Endodermal cell (in vitro differentiated cells): ENCODE measurements around the gene PIH1D2. TPM values are rescaled to one million over a fixed set of nuclear protein-coding genes. Genes with fewer than 3 reads are reported as not detected.

Experiments
- DNase-seq: peaks from one replicate; pipeline ENCODE4 v3.0.0-alpha.2; 2017
- H3K27ac ChIP-seq: 2 replicates; pipeline ENCODE4 v1.5.1; 2013; ENCODE audit warnings: mild to moderate bottlenecking, low read depth, low read length, moderate library complexity
- H3K27me3 ChIP-seq: 2 replicates; pipeline ENCODE4 v1.6.1; 2013; ENCODE audit warnings: mild to moderate bottlenecking, low read length, moderate library complexity; ENCODE audit not compliant: insufficient read depth, control insufficient read depth, poor library complexity, severe bottlenecking
- H3K36me3 ChIP-seq: 2 replicates; pipeline ENCODE4 v1.7.0; 2013; ENCODE audit warnings: mild to moderate bottlenecking, low read length, moderate library complexity; ENCODE audit not compliant: control insufficient read depth, insufficient read depth
- H3K4me1 ChIP-seq: one replicate; pipeline ENCODE4 v1.7.0; 2013; ENCODE audit warnings: low read length; ENCODE audit not compliant: control insufficient read depth, insufficient read depth
- H3K4me3 ChIP-seq: 2 replicates; pipeline ENCODE4 v1.5.1; 2013; ENCODE audit warnings: mild to moderate bottlenecking, low read length, moderate library complexity
- H3K9ac ChIP-seq: 2 replicates; pipeline ENCODE4 v1.6.1; 2013; ENCODE audit warnings: mild to moderate bottlenecking, low read length, moderate library complexity; ENCODE audit not compliant: poor library complexity, severe bottlenecking; ENCODE audit errors: extremely low read depth
- H3K9me3 ChIP-seq: 2 replicates; pipeline ENCODE4 v1.6.1; 2013; ENCODE audit warnings: mild to moderate bottlenecking, low read length, moderate library complexity; ENCODE audit not compliant: control insufficient read depth
- H3K27ac Mint-ChIP-seq: 2 replicates; pipeline ENCODE4 v1.8.0; 2020; ENCODE audit warnings: mixed read lengths
- H3K27me3 Mint-ChIP-seq: 2 replicates; pipeline ENCODE4 v1.8.0; 2021; ENCODE audit warnings: mild to moderate bottlenecking, mixed read lengths; ENCODE audit not compliant: insufficient read depth
- H3K36me3 Mint-ChIP-seq: 2 replicates; pipeline ENCODE4 v1.8.0; 2020; ENCODE audit warnings: low read depth, mixed read lengths
- H3K4me1 Mint-ChIP-seq: 2 replicates; pipeline ENCODE4 v1.8.0; 2020; ENCODE audit warnings: mixed read lengths
- H3K4me3 Mint-ChIP-seq: 2 replicates; pipeline ENCODE4 v1.8.0; 2020; ENCODE audit warnings: mild to moderate bottlenecking, moderate library complexity, mixed read lengths
- H3K9me3 Mint-ChIP-seq: 2 replicates; pipeline ENCODE4 v1.8.0; 2020; ENCODE audit warnings: mild to moderate bottlenecking, mixed read lengths
- WGBS, 2 experiments: methylation state at CpG; one replicate each; pipeline versions ENCODE4 v1.1.5 to v1.1.7; 2013; ENCODE audit warnings: missing lambda C conversion rate in 2 of 2, mixed read lengths in 1 of 2; ENCODE audit not compliant: insufficient coverage in 1 of 2, insufficient read length in 1 of 2; 5-methylcytosine and 5-hydroxymethylcytosine counted together
- total RNA-seq, 2 donors: library from RNA; stranded (reverse); fragmentation: NEBNext Ultra II Directional in 1 of 2; extraction: Animal tissue kit (Norgen Biotek cat#: 25700) in 1 of 2; gene quantifications; 2 replicates in 1 of 2; 3 replicates in 1 of 2; pipeline ENCODE4 v1.2.1, GENCODE V29; 2021
- TF ChIP-seq, protein P1 (sequence below): fragments of 200-600 bp; sonication (generic); conservative IDR thresholded peaks from 2 replicates; pipeline ENCODE4 v1.5.0; 2021; ENCODE audit warnings: antibody characterized with exemption, mild to moderate bottlenecking

The PIH1D2 gene
- total RNA-seq, 2 donors from 2014 or later: 1.5 to 1.9 TPM

DNA sequence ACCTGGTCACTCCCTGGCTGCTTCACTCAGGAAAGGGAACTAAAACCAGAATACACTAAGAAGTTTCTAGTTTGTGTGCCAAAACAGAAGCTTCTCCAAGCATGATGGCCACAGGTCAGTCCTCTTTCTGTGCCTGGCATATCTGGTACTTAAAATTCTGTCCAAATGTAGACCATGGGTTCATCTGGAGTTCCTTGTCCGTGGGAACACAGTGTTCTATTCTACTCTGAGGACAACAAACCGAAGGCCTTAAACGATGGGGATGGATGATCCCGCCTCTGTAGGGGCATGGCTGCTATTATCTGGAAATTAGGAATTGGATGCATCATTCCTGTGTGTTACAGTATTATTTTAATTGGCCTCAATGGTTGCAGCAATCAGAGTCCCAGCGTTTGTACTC, 54.8 kb downstream of the PIH1D2 start:
- no peak overlapping the region for H3K9ac ChIP-seq
- 94 to 100% methylated on average over 3 to 5 of the region's 5 CpGs for WGBS, 2 experiments
- Mint-ChIP-seq H3K27me3 (no peaks in the 10 kb centered on the region), H3K4me3 (no peak overlapping the region), H3K4me1 (peaks cover 17% of the 10 kb centered on the region), H3K36me3 (peaks cover 5% of the 10 kb centered on the region), H3K27ac (no peak overlapping the region), H3K9me3 (no peaks in the 10 kb centered on the region)
- no peaks in the 10 kb centered on the region for H3K27me3 ChIP-seq
- no peak overlapping the region for H3K27ac ChIP-seq
- TF ChIP-seq, protein P1, sequence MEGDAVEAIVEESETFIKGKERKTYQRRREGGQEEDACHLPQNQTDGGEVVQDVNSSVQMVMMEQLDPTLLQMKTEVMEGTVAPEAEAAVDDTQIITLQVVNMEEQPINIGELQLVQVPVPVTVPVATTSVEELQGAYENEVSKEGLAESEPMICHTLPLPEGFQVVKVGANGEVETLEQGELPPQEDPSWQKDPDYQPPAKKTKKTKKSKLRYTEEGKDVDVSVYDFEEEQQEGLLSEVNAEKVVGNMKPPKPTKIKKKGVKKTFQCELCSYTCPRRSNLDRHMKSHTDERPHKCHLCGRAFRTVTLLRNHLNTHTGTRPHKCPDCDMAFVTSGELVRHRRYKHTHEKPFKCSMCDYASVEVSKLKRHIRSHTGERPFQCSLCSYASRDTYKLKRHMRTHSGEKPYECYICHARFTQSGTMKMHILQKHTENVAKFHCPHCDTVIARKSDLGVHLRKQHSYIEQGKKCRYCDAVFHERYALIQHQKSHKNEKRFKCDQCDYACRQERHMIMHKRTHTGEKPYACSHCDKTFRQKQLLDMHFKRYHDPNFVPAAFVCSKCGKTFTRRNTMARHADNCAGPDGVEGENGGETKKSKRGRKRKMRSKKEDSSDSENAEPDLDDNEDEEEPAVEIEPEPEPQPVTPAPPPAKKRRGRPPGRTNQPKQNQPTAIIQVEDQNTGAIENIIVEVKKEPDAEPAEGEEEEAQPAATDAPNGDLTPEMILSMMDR: no peak
- no peaks in the 10 kb centered on the region for H3K4me1 ChIP-seq
- H3K36me3 ChIP-seq: no peaks in the 10 kb centered on the region
- H3K9me3 ChIP-seq: no peaks in the 10 kb centered on the region
- no peak overlapping the region for H3K4me3 ChIP-seq
- DNase-seq: no peak

Other genes starting within 250 kb of the PIH1D2 start
- gene ALG9, start 202.4 kb downstream of the PIH1D2 start, total RNA-seq: 10 to 100 TPM; 25.3 to 26.6 TPM
- 1 to 10 TPM; 1.7 to 2.7 TPM for gene FDXACB1, start 194.9 kb downstream of the PIH1D2 start, total RNA-seq
- 10 to 100 TPM; 11.6 to 12.7 TPM for gene CFAP68, start 194.5 kb downstream of the PIH1D2 start, total RNA-seq
- 1 to 10 TPM in 1 of 2 donors, under 1 TPM in 1; 0.84 to 4.4 TPM for gene CRYAB, start 162.2 kb downstream of the PIH1D2 start, total RNA-seq
- under 1 TPM; 0.20 to 0.33 TPM for gene HSPB2, start 161.3 kb downstream of the PIH1D2 start, total RNA-seq
- 1 to 10 TPM; 2.6 to 3.8 TPM for gene C11orf52, start 155.1 kb downstream of the PIH1D2 start, total RNA-seq
- 10 to 100 TPM; 12.0 to 14.5 TPM for gene DIXDC1, start 136.7 kb downstream of the PIH1D2 start, total RNA-seq
- gene DLAT, start 48.6 kb downstream of the PIH1D2 start, total RNA-seq: 10 to 100 TPM; 46.1 to 53.2 TPM
- gene NKAPD1, start 282 bp upstream of the PIH1D2 start, total RNA-seq: 10 to 100 TPM; 22.9 to 24.7 TPM
- 10 to 100 TPM; 65.1 to 71.3 TPM for gene TIMM8B, start 12.7 kb upstream of the PIH1D2 start, total RNA-seq
- 10 to 100 TPM; 57.6 to 64.8 TPM for gene SDHD, start 12.9 kb upstream of the PIH1D2 start, total RNA-seq
- gene IL18, start 90.1 kb upstream of the PIH1D2 start, total RNA-seq: under 1 TPM in 1 of 2 donors, not detected in 1; 1.00 TPM
- not detected for gene TEX12, start 93.4 kb upstream of the PIH1D2 start, total RNA-seq
- 1 to 10 TPM in 1 of 2 donors, under 1 TPM in 1; 0.24 to 1.0 TPM for gene BCO2, start 101.5 kb upstream of the PIH1D2 start, total RNA-seq
- 10 to 100 TPM; 45.3 to 53.2 TPM for gene PTS, start 152.4 kb upstream of the PIH1D2 start, total RNA-seq
- not detected for gene PLET1, start 186.8 kb upstream of the PIH1D2 start, total RNA-seq